Fibroblast of pulmonary artery (primary cell): ENCODE results near the gene TSPAN18.
A peak's percentile ranks its signal among the peaks of the same experiment; 100 is the strongest.

ENCODE experiments used
- DNase-seq: peaks from one replicate; pipeline ENCODE4 v3.0.0-alpha.2; 2010; ENCODE audit warnings: low read depth
- H3K4me3 ChIP-seq: replicated peaks from 2 replicates; pipeline ENCODE4 v1.5.1; 2011; ENCODE audit warnings: low read depth, mild to moderate bottlenecking, control low read depth, low read length, moderate library complexity
- CTCF ChIP-seq: IDR thresholded peaks from 2 replicates; pipeline ENCODE4 v1.5.1; 2011; ENCODE audit warnings: mild to moderate bottlenecking, control low read depth, low read length, inconsistent platforms; ENCODE audit errors: missing control alignments

The TSPAN18 gene

GRCh38 chr11:44954051-44954906 is 227.5 kb downstream of the TSPAN18 start:
- no peak for TF ChIP-seq CTCF
- no peak for DNase-seq
- H3K4me3 ChIP-seq: no peak overlapping the region

- no peak for TF ChIP-seq CTCF
- no peak overlapping the region for H3K4me3 ChIP-seq
- DNase-seq: peak; percentile 94
These were observed 228.4 kb downstream of the TSPAN18 start for GRCh38 chr11:44955015-44955738.

- no peak for DNase-seq
- no peak for TF ChIP-seq CTCF
- no peak overlapping the region for H3K4me3 ChIP-seq
These were observed 230.3 kb downstream of the TSPAN18 start for GRCh38 chr11:44957040-44957515.

- DNase-seq: no peak
- H3K4me3 ChIP-seq: no peak overlapping the region
- TF ChIP-seq CTCF: no peak
These were observed 231.2 kb downstream of the TSPAN18 start for GRCh38 chr11:44957776-44958564.

- no peak overlapping the region for H3K4me3 ChIP-seq
- TF ChIP-seq CTCF: no peak
- DNase-seq: no peak
These were observed 232.3 kb downstream of the TSPAN18 start for GRCh38 chr11:44959064-44959463.

GRCh38 chr11:44960200-44960845 is 233.6 kb downstream of the TSPAN18 start:
- no peak for TF ChIP-seq CTCF
- H3K4me3 ChIP-seq: no peak overlapping the region

More at GRCh38 chr11:44960200-44960845, 233.6 kb downstream of the TSPAN18 start:
- DNase-seq: no peak
